Fibroblast of lung (primary cell): ENCODE results near the gene RDH16.

ENCODE experiments used
- CTCF ChIP-seq, 2 donors: IDR thresholded peaks in 1 of 2; conservative IDR thresholded peaks in 1 of 2; 1 replicate in 1 of 2; 2 replicates in 1 of 2; pipeline ENCODE4 v1.5.1; 2011 to 2012; ENCODE audit warnings: low read length in 2 of 2, control low read depth in 1 of 2, inconsistent platforms in 1 of 2, low read depth in 1 of 2, mild to moderate bottlenecking in 1 of 2
- EZH2 ChIP-seq: IDR thresholded peaks from 2 replicates; pipeline ENCODE4 v1.5.1; 2012; ENCODE audit warnings: low read length, control low read depth, mild to moderate bottlenecking; ENCODE audit errors: missing control alignments

- TF ChIP-seq CTCF (conservative IDR thresholded peaks at IDR 0.05 in 1 of 2, IDR thresholded peaks at IDR 0.05 in 1 of 2; ENCODE audit: low read depth in 1 of 2, low read length in 2 of 2) (peak; percentile 50 to 71), EZH2 (no peak)
These were observed 44.1 kb upstream of the RDH16 start for GRCh38 chr12:57001448-57001906.
